ENCODE measurements around the gene SERP1.

Gene SERP1

GRCh38 chr3:150577855-150578254, 31.6 kb upstream of the SERP1 start:
- no peaks in the 10 kb centered on the region for H3K79me1 ChIP-seq (ENCODE audit: low read depth, low read length)
- DNase-seq (ENCODE audit: low spot score): no peak
- H3K9me3 ChIP-seq (replicated peaks in 1 of 2; ENCODE audit: control insufficient read depth in 2 of 2, insufficient read depth in 1 of 2, low read depth in 1 of 2, low read length in 2 of 2): no peaks in the 10 kb centered on the region
- H2BK5ac ChIP-seq (ENCODE audit: low read length): no peak overlapping the region
- no peak overlapping the region for H2AK5ac ChIP-seq (ENCODE audit: low read depth, low read length)
- H3K36me3 ChIP-seq (replicated peaks in 1 of 2; ENCODE audit: control insufficient read depth in 2 of 2, insufficient read depth in 2 of 2, low read length in 2 of 2): peaks cover 6 to 90% of the 10 kb centered on the region in 2 donors
- H2AFZ ChIP-seq (ENCODE audit: low read length): no peak overlapping the region
- H2BK12ac ChIP-seq (ENCODE audit: low read length): no peak overlapping the region
- no peaks in the 10 kb centered on the region for H3K4me1 ChIP-seq (ENCODE audit: control insufficient read depth in 2 of 2, insufficient read depth in 1 of 2, low read depth in 1 of 2, low read length in 2 of 2)
- no peak overlapping the region for H3K4me2 ChIP-seq (ENCODE audit: insufficient read depth, low read length, poor library complexity, severe bottlenecking)
- H3K18ac ChIP-seq (ENCODE audit: low read length): no peak overlapping the region
- H4K91ac ChIP-seq (ENCODE audit: low read depth, low read length, poor library complexity): no peak overlapping the region
- H2BK120ac ChIP-seq (ENCODE audit: low read depth, low read length): no peak overlapping the region
- no peak overlapping the region for H4K8ac ChIP-seq (ENCODE audit: low read depth, low read length)
- H3K4me3 ChIP-seq (ENCODE audit: low read length in 2 of 2): no peak overlapping the region
- H3K9ac ChIP-seq (ENCODE audit: low read depth, low read length, poor library complexity): no peak overlapping the region
- H3K4ac ChIP-seq (ENCODE audit: low read length): no peak overlapping the region
- WGBS, 2 donors (ENCODE audit: extremely low coverage in 2 of 2, insufficient read length in 2 of 2, insufficient replicate concordance in 1 of 2): no CpG with 5 or more reads among the region's 1 CpG
- H3K14ac ChIP-seq (ENCODE audit: low read length): no peak overlapping the region
- H2BK15ac ChIP-seq (ENCODE audit: low read length): no peak overlapping the region
- H3K27me3 ChIP-seq (ENCODE audit: control insufficient read depth in 3 of 3, insufficient read depth in 3 of 3, low read depth in 1 of 3, low read length in 3 of 3): no peaks in the 10 kb centered on the region
- no peak overlapping the region for H3K23ac ChIP-seq (ENCODE audit: low read depth, low read length, poor library complexity)
- H3K27ac ChIP-seq (replicated peaks; ENCODE audit: low read length): no peak overlapping the region

GRCh38 chr3:150567328-150567727, 21.0 kb upstream of the SERP1 start:
- Histone ChIP-seq H3K4me1 (ENCODE audit: control insufficient read depth in 2 of 2, insufficient read depth in 1 of 2, low read depth in 1 of 2, low read length in 2 of 2) (no peaks in the 10 kb centered on the region), H3K18ac (ENCODE audit: low read length) (no peak overlapping the region), H3K23ac (ENCODE audit: low read depth, low read length, poor library complexity) (no peak overlapping the region), H2AFZ (ENCODE audit: low read length) (no peak overlapping the region), H3K36me3 (replicated peaks in 1 of 2; ENCODE audit: control insufficient read depth in 2 of 2, insufficient read depth in 2 of 2, low read length in 2 of 2) (peaks cover 10 to 98% of the 10 kb centered on the region in 2 donors), H4K8ac (ENCODE audit: low read depth, low read length) (no peak overlapping the region), H4K91ac (ENCODE audit: low read depth, low read length, poor library complexity) (no peak overlapping the region), H3K9me3 (replicated peaks in 1 of 2; ENCODE audit: control insufficient read depth in 2 of 2, insufficient read depth in 1 of 2, low read depth in 1 of 2, low read length in 2 of 2) (no peaks in the 10 kb centered on the region), H2BK5ac (ENCODE audit: low read length) (no peak overlapping the region), H3K4ac (ENCODE audit: low read length) (no peak overlapping the region), H3K27ac (replicated peaks; ENCODE audit: low read length) (no peak overlapping the region), H2BK120ac (ENCODE audit: low read depth, low read length) (no peak overlapping the region), H2AK5ac (ENCODE audit: low read depth, low read length) (no peak overlapping the region), H3K79me1 (ENCODE audit: low read depth, low read length) (no peaks in the 10 kb centered on the region), H3K4me2 (ENCODE audit: insufficient read depth, low read length, poor library complexity, severe bottlenecking) (no peak overlapping the region), H2BK15ac (ENCODE audit: low read length) (no peak overlapping the region), H3K14ac (ENCODE audit: low read length) (no peak overlapping the region), H3K4me3 (ENCODE audit: low read length in 2 of 2) (no peak overlapping the region), H2BK12ac (ENCODE audit: low read length) (no peak overlapping the region), H3K27me3 (ENCODE audit: control insufficient read depth in 3 of 3, insufficient read depth in 3 of 3, low read depth in 1 of 3, low read length in 3 of 3) (no peaks in the 10 kb centered on the region), H3K9ac (ENCODE audit: low read depth, low read length, poor library complexity) (no peak overlapping the region)
- no peak for DNase-seq (ENCODE audit: low spot score)
- no CpG with 5 or more reads among the region's 1 CpG for WGBS, 2 donors (ENCODE audit: extremely low coverage in 2 of 2, insufficient read length in 2 of 2, insufficient replicate concordance in 1 of 2)

GRCh38 chr3:150564243-150564642, 17.9 kb upstream of the SERP1 start:
- no peak overlapping the region for H3K9ac ChIP-seq (ENCODE audit: low read depth, low read length, poor library complexity)
- H2BK12ac ChIP-seq (ENCODE audit: low read length): no peak overlapping the region
- no peak overlapping the region for H2AK5ac ChIP-seq (ENCODE audit: low read depth, low read length)
- DNase-seq (ENCODE audit: low spot score): no peak
- no peak overlapping the region for H4K8ac ChIP-seq (ENCODE audit: low read depth, low read length)
- no peak overlapping the region for H3K23ac ChIP-seq (ENCODE audit: low read depth, low read length, poor library complexity)
- H3K14ac ChIP-seq (ENCODE audit: low read length): no peak overlapping the region
- WGBS, 2 donors (ENCODE audit: extremely low coverage in 2 of 2, insufficient read length in 2 of 2, insufficient replicate concordance in 1 of 2): no CpG with 5 or more reads among the region's 2 CpGs
- H3K36me3 ChIP-seq (replicated peaks in 1 of 2; ENCODE audit: control insufficient read depth in 2 of 2, insufficient read depth in 2 of 2, low read length in 2 of 2): peaks cover 5 to 88% of the 10 kb centered on the region in 2 donors
- H3K9me3 ChIP-seq (replicated peaks in 1 of 2; ENCODE audit: control insufficient read depth in 2 of 2, insufficient read depth in 1 of 2, low read depth in 1 of 2, low read length in 2 of 2): no peaks in the 10 kb centered on the region
- H2BK15ac ChIP-seq (ENCODE audit: low read length): no peak overlapping the region
- no peak overlapping the region for H2BK5ac ChIP-seq (ENCODE audit: low read length)
- H4K91ac ChIP-seq (ENCODE audit: low read depth, low read length, poor library complexity): no peak overlapping the region
- H3K4me2 ChIP-seq (ENCODE audit: insufficient read depth, low read length, poor library complexity, severe bottlenecking): no peak overlapping the region
- H3K79me1 ChIP-seq (ENCODE audit: low read depth, low read length): no peaks in the 10 kb centered on the region
- H2AFZ ChIP-seq (ENCODE audit: low read length): no peak overlapping the region
- no peak overlapping the region for H2BK120ac ChIP-seq (ENCODE audit: low read depth, low read length)
- no peak overlapping the region for H3K27ac ChIP-seq (replicated peaks; ENCODE audit: low read length)
- H3K18ac ChIP-seq (ENCODE audit: low read length): no peak overlapping the region
- H3K27me3 ChIP-seq (ENCODE audit: control insufficient read depth in 3 of 3, insufficient read depth in 3 of 3, low read depth in 1 of 3, low read length in 3 of 3): no peaks in the 10 kb centered on the region
- no peak overlapping the region for H3K4ac ChIP-seq (ENCODE audit: low read length)
- H3K4me3 ChIP-seq (ENCODE audit: low read length in 2 of 2): no peak overlapping the region
- no peaks in the 10 kb centered on the region for H3K4me1 ChIP-seq (ENCODE audit: control insufficient read depth in 2 of 2, insufficient read depth in 1 of 2, low read depth in 1 of 2, low read length in 2 of 2)

- Histone ChIP-seq H3K4ac (ENCODE audit: low read length) (no peak overlapping the region), H3K9ac (ENCODE audit: low read depth, low read length, poor library complexity) (no peak overlapping the region), H3K4me3 (ENCODE audit: low read length in 2 of 2) (no peak overlapping the region), H3K4me2 (ENCODE audit: insufficient read depth, low read length, poor library complexity, severe bottlenecking) (no peak overlapping the region), H2BK12ac (ENCODE audit: low read length) (no peak overlapping the region), H3K27ac (replicated peaks; ENCODE audit: low read length) (no peak overlapping the region), H3K27me3 (ENCODE audit: control insufficient read depth in 3 of 3, insufficient read depth in 3 of 3, low read depth in 1 of 3, low read length in 3 of 3) (no peaks in the 10 kb centered on the region), H2BK5ac (ENCODE audit: low read length) (no peak overlapping the region), H3K4me1 (ENCODE audit: control insufficient read depth in 2 of 2, insufficient read depth in 1 of 2, low read depth in 1 of 2, low read length in 2 of 2) (no peaks in the 10 kb centered on the region), H2BK15ac (ENCODE audit: low read length) (no peak overlapping the region), H3K36me3 (replicated peaks in 1 of 2; ENCODE audit: control insufficient read depth in 2 of 2, insufficient read depth in 2 of 2, low read length in 2 of 2) (peaks cover 7 to 87% of the 10 kb centered on the region in 2 donors), H3K9me3 (replicated peaks in 1 of 2; ENCODE audit: control insufficient read depth in 2 of 2, insufficient read depth in 1 of 2, low read depth in 1 of 2, low read length in 2 of 2) (peaks cover 0 to 2% of the 10 kb centered on the region in 2 donors), H2BK120ac (ENCODE audit: low read depth, low read length) (no peak overlapping the region), H2AFZ (ENCODE audit: low read length) (no peak overlapping the region), H2AK5ac (ENCODE audit: low read depth, low read length) (no peak overlapping the region), H4K91ac (ENCODE audit: low read depth, low read length, poor library complexity) (no peak overlapping the region), H3K23ac (ENCODE audit: low read depth, low read length, poor library complexity) (no peak overlapping the region), H3K79me1 (ENCODE audit: low read depth, low read length) (no peaks in the 10 kb centered on the region), H3K14ac (ENCODE audit: low read length) (no peak overlapping the region), H3K18ac (ENCODE audit: low read length) (no peak overlapping the region), H4K8ac (ENCODE audit: low read depth, low read length) (no peak overlapping the region)
- no CpG with 5 or more reads among the region's 1 CpG for WGBS, 2 donors (ENCODE audit: extremely low coverage in 2 of 2, insufficient read length in 2 of 2, insufficient replicate concordance in 1 of 2)
- no peak for DNase-seq (ENCODE audit: low spot score)
Observed at GRCh38 chr3:150557725-150558124, 11.4 kb upstream of the SERP1 start.
